Activated naive CD4-positive, alpha-beta T cell treated with anti-CD3 and anti-CD28 coated beads, Interleukin-2, amount 10 ng/mL, durations not matched to agents 7 days and 5 days (primary cell): ENCODE measurements around the gene RAB25.

Experiments used
- CTCF ChIA-PET: fragments of 350-600 bp; sonication (Branson Sonifier 250); formaldehyde crosslinking; loops from one replicate; lab custom pipeline; 2021; ENCODE audit warnings: antibody characterized with exemption; lab: Charles Lee
- DNase-seq: peaks from one replicate; pipeline ENCODE4 v3.0.0-alpha.2; 2020
- H3K27ac Mint-ChIP-seq: one replicate; pipeline ENCODE4 v1.8.0; 2021; ENCODE audit warnings: mild to moderate bottlenecking, moderate library complexity, mixed read lengths
- H3K27me3 Mint-ChIP-seq: one replicate; pipeline ENCODE4 v1.8.0; 2021; ENCODE audit warnings: mild to moderate bottlenecking, mixed read lengths
- H3K36me3 Mint-ChIP-seq: one replicate; pipeline ENCODE4 v1.8.0; 2021; ENCODE audit warnings: mixed read lengths
- H3K4me1 Mint-ChIP-seq: one replicate; pipeline ENCODE4 v1.8.0; 2021; ENCODE audit warnings: mixed read lengths
- H3K4me3 Mint-ChIP-seq: one replicate; pipeline ENCODE4 v1.8.0; 2021; ENCODE audit warnings: mild to moderate bottlenecking, moderate library complexity, mixed read lengths
- H3K9me3 Mint-ChIP-seq: one replicate; pipeline ENCODE4 v1.8.0; 2021; ENCODE audit warnings: mixed read lengths

The RAB25 gene

DNA sequence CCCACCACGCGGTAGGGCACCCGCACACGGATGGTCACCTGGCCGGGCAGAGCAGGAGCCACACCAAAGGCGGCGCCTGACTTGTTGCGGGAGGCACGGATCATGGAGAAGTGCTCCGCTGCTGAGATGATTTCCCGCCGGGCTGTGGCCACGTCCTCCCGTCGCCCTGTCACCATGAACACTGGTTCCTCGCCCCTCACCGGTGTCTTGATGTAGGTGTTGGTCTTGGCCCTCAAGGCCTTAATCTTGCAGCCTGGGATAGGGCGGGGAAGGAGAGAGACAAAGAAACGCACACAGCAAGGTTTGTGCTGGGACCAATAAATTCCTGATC is 16.4 kb downstream of the RAB25 start:
- no peak overlapping the region for H3K4me3 Mint-ChIP-seq
- no peak for DNase-seq
- H3K9me3 Mint-ChIP-seq: no peaks in the 10 kb centered on the region
- peaks cover 90% of the 10 kb centered on the region for H3K27me3 Mint-ChIP-seq
- H3K36me3 Mint-ChIP-seq: no peaks in the 10 kb centered on the region
- CTCF ChIA-PET: interaction anchor here (1.5 kb wide), 1 partner anchor 11 kb away, joined by 3 read pairs; no protein-coding TSS in a partner anchor
- no peak overlapping the region for H3K27ac Mint-ChIP-seq
- peaks cover 8% of the 10 kb centered on the region for H3K4me1 Mint-ChIP-seq

GRCh38 chr1:156078728-156079127 is 17.8 kb downstream of the RAB25 start:
- no peak overlapping the region for H3K4me3 Mint-ChIP-seq
- H3K9me3 Mint-ChIP-seq: no peaks in the 10 kb centered on the region
- CTCF ChIA-PET: interaction anchor here (1.2 to 1.8 kb wide), 3 partner anchors 12 to 51 kb away, joined by 3 to 8 read pairs (median 3); no protein-coding TSS in a partner anchor
- no peaks in the 10 kb centered on the region for H3K36me3 Mint-ChIP-seq
- H3K4me1 Mint-ChIP-seq: peaks cover 12% of the 10 kb centered on the region
- H3K27me3 Mint-ChIP-seq: peaks cover 94% of the 10 kb centered on the region
- DNase-seq: no peak
- no peak overlapping the region for H3K27ac Mint-ChIP-seq

- no peaks in the 10 kb centered on the region for H3K9me3 Mint-ChIP-seq
- no peak for DNase-seq
- H3K4me3 Mint-ChIP-seq: no peak overlapping the region
- no peaks in the 10 kb centered on the region for H3K36me3 Mint-ChIP-seq
- peaks cover 12% of the 10 kb centered on the region for H3K4me1 Mint-ChIP-seq
- CTCF ChIA-PET: interaction anchor here (1.8 kb wide), 1 partner anchor 50 kb away, joined by 8 read pairs; no protein-coding TSS in a partner anchor
- peaks cover 98% of the 10 kb centered on the region for H3K27me3 Mint-ChIP-seq
- no peak overlapping the region for H3K27ac Mint-ChIP-seq
These were observed 18.8 kb downstream of the RAB25 start for GRCh38 chr1:156079762-156080161.

DNA sequence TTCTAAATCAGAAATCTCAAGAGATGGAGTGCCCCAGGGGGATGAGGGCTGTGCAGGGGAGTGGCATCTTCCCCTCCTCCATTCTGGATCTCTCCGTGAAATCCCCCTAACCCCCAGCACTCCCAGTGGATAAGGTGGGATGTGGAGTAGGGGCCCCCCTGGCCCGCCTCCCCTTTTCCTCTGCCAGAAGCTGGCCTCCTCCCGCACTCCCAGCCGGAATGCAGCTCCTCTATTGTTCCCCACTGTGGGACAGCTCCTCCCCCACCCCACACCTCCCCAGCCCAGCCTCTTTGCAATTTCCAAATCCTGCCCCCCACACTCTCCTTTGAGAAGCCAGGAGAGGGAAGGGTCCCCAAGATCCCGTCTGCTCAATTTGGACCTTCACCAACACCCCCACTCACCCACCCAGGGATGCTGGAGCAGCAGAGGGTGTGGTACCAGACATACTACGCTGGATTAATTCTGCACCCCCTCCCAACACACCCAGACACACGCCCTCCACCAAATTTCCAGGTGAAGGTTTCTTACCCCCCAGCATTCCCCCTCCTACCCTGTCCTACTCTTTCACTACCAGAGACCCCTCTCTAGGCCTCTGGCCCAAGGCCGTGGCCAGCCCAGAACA is 19.4 kb downstream of the RAB25 start:
- no peaks in the 10 kb centered on the region for H3K9me3 Mint-ChIP-seq
- no peak overlapping the region for H3K4me3 Mint-ChIP-seq
- no peaks in the 10 kb centered on the region for H3K36me3 Mint-ChIP-seq
- H3K27ac Mint-ChIP-seq: no peak overlapping the region
- peaks cover 98% of the 10 kb centered on the region for H3K27me3 Mint-ChIP-seq
- peaks cover 12% of the 10 kb centered on the region for H3K4me1 Mint-ChIP-seq
- CTCF ChIA-PET: no interaction called here
- DNase-seq: no peak

DNA sequence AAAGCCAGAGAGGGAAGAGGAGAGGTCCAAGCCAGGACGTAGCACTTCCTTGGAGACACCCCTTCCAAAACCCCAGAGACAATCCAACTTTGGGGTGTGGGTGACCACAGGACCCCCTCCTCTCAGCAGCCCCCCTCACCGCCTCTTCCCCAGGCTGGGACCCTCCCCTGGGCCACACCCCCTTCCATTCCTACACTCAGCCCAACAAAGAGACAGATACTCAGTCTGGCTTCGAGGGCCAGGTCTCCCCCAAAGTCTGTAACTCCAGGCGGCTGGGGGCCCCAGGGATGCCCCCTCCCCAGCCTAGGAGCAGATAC is 19.9 kb downstream of the RAB25 start:
- Mint-ChIP-seq H3K4me1 (peaks cover 8% of the 10 kb centered on the region), H3K27ac (no peak overlapping the region), H3K27me3 (peaks cover 98% of the 10 kb centered on the region), H3K36me3 (no peaks in the 10 kb centered on the region), H3K9me3 (no peaks in the 10 kb centered on the region), H3K4me3 (peak overlapping the region; percentile 32)
- DNase-seq: no peak
- CTCF ChIA-PET: interaction anchor here (1.4 kb wide), 1 partner anchor 14 kb away, joined by 3 read pairs; no protein-coding TSS in a partner anchor

GRCh38 chr1:156081180-156081916 is 20.4 kb downstream of the RAB25 start:
- Mint-ChIP-seq H3K36me3 (no peaks in the 10 kb centered on the region), H3K4me1 (peaks cover 7% of the 10 kb centered on the region), H3K27ac (no peak overlapping the region), H3K27me3 (peaks cover 100% of the 10 kb centered on the region), H3K4me3 (peak overlapping the region; percentile 75), H3K9me3 (no peaks in the 10 kb centered on the region)
- no peak for DNase-seq
- CTCF ChIA-PET: interaction anchor here (1.4 to 1.5 kb wide), 2 partner anchors 15 to 49 kb away, joined by 3 to 6 read pairs; no protein-coding TSS in a partner anchor

GRCh38 chr1:156081917-156082308 is 21.0 kb downstream of the RAB25 start:
- Mint-ChIP-seq H3K36me3 (no peaks in the 10 kb centered on the region), H3K27me3 (peaks cover 100% of the 10 kb centered on the region)

GRCh38 chr1:156082309-156083091 is 21.5 kb downstream of the RAB25 start, which contains the start of gene MEX3A:
MEX3A (minus strand) TSS chr1:156082465; CDS start chr1:156081998, 467 bp downstream.
- no peaks in the 10 kb centered on the region for H3K36me3 Mint-ChIP-seq

More at GRCh38 chr1:156081917-156082308, 21.0 kb downstream of the RAB25 start:
- H3K4me3 Mint-ChIP-seq: peak overlapping the region; percentile 75
- H3K4me1 Mint-ChIP-seq: peaks cover 7% of the 10 kb centered on the region
- DNase-seq: no peak
- CTCF ChIA-PET: interaction anchor here (1.4 to 1.5 kb wide), 2 partner anchors 15 to 48 kb away, joined by 3 to 6 read pairs; no protein-coding TSS in a partner anchor
- H3K27ac Mint-ChIP-seq: no peak overlapping the region
- H3K9me3 Mint-ChIP-seq: no peaks in the 10 kb centered on the region

GRCh38 chr1:156083800-156084790 is 23.1 kb downstream of the RAB25 start:
- Mint-ChIP-seq H3K4me1 (peaks cover 7% of the 10 kb centered on the region), H3K9me3 (no peaks in the 10 kb centered on the region), H3K27ac (no peak overlapping the region), H3K27me3 (peaks cover 92% of the 10 kb centered on the region), H3K4me3 (peak overlapping the region; percentile 71), H3K36me3 (no peaks in the 10 kb centered on the region)
- DNase-seq: no peak
- CTCF ChIA-PET: interaction anchor here (1.2 to 21.9 kb wide), 4 partner anchors 13 to 235 kb away, joined by 3 to 668 read pairs (median 4); no protein-coding TSS in a partner anchor

More at GRCh38 chr1:156082309-156083091, 21.5 kb downstream of the RAB25 start, which contains the start of gene MEX3A:
- H3K27me3 Mint-ChIP-seq: peaks cover 100% of the 10 kb centered on the region
- DNase-seq: peak; percentile 78
- H3K4me1 Mint-ChIP-seq: peaks cover 7% of the 10 kb centered on the region
- H3K9me3 Mint-ChIP-seq: no peaks in the 10 kb centered on the region
- CTCF ChIA-PET: interaction anchor here (1.4 to 1.5 kb wide), 2 partner anchors 16 to 47 kb away, joined by 3 to 6 read pairs; no protein-coding TSS in a partner anchor
- no peak within 1 kb of the TSS for H3K27ac Mint-ChIP-seq
- peak within 1 kb of the TSS; percentile 75 for H3K4me3 Mint-ChIP-seq

DNA sequence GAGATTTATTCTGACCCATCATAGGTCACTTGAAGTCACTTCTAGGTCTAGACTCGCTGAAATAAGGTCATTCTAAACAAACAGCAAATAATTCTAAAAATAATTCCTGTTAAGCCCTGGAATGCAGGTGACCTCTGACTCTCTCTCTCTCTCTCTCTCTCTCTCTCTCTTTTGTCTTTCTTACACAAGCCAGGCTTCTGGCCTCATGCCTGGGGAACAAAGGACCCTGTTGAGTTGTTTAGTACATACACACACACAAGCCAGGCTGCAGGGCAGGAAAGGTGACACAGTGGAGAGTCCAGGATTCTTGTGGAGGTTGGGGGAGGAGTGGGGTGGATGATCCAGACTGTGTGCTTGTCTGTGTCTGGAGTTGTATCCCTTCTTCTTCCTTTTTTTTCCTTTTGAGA is 25.3 kb downstream of the RAB25 start:
- Mint-ChIP-seq H3K4me1 (peaks cover 7% of the 10 kb centered on the region), H3K4me3 (no peak overlapping the region), H3K36me3 (no peaks in the 10 kb centered on the region), H3K27ac (no peak overlapping the region), H3K27me3 (peaks cover 89% of the 10 kb centered on the region), H3K9me3 (no peaks in the 10 kb centered on the region)
- no peak for DNase-seq
- CTCF ChIA-PET: interaction anchor here (0.7 to 21.9 kb wide), 2 partner anchors 36 to 46 kb away, joined by 3 to 668 read pairs; no protein-coding TSS in a partner anchor

DNA sequence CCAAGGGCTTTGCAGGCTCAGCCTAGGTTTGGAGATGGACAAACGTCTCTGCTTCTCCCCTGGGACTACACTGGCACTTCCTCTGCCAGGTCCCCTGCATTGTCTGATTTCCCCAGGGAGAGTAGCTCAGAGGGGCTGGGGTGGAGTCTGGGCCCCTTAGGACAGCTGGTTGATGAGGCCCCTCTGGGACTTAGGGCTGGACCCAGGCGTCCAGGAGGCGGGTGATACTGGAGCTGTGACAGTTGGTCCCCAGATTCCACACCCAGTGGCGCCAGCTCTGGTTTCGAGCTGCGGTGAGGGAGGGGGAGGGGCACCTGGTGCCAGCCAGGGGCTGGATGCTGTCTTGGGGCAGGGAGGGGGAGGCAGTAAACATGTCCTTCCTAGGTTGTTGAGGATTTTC is 28.7 kb downstream of the RAB25 start:
- Mint-ChIP-seq H3K36me3 (no peaks in the 10 kb centered on the region), H3K4me3 (no peak overlapping the region), H3K27me3 (peaks cover 88% of the 10 kb centered on the region), H3K4me1 (no peaks in the 10 kb centered on the region), H3K27ac (no peak overlapping the region), H3K9me3 (no peaks in the 10 kb centered on the region)
- DNase-seq: no peak
- CTCF ChIA-PET: interaction anchor here (0.6 to 21.9 kb wide), 6 partner anchors 10 to 182 kb away, joined by 3 to 668 read pairs (median 9); no protein-coding TSS in a partner anchor

GRCh38 chr1:156090138-156090839 is 29.3 kb downstream of the RAB25 start:
- Mint-ChIP-seq H3K9me3 (no peaks in the 10 kb centered on the region), H3K4me3 (no peak overlapping the region), H3K4me1 (no peaks in the 10 kb centered on the region), H3K27ac (no peak overlapping the region), H3K36me3 (no peaks in the 10 kb centered on the region), H3K27me3 (peaks cover 88% of the 10 kb centered on the region)
- no peak for DNase-seq
- CTCF ChIA-PET: interaction anchor here (0.6 to 21.9 kb wide), 9 partner anchors 9 to 271 kb away, joined by 3 to 668 read pairs (median 5); no protein-coding TSS in a partner anchor
